SIG-M5 (cell line): ENCODE measurements around the gene IL17A.

Source experiments
- DNase-seq: peaks from one replicate; lab custom pipeline; 2025; lab: John Stamatoyannopoulos, UW

Gene IL17A

GRCh38 chr6:52216932-52217575 lies 30.9 kb downstream of the IL17A start:
- no peak for DNase-seq

DNA sequence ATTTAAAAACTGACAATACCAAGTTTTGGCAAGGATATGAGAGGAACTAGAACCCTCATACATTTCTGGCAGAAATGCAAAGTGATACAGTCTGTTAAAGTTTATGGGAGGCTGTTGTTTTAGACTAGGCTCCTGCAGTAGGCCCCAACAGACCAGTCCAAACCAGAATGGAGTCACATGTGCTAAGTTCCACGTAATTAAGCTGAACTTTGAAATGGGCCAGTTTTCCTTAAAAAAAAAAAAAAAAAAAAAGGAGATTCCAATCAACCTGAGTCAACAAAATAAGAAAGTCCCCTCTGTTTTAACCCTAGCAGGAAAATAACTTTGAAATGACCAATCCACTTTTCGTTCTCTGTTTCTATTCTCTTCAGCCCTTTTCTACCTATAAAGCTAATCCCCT lies 31.6 kb downstream of the IL17A start:
- no peak for DNase-seq

DNA sequence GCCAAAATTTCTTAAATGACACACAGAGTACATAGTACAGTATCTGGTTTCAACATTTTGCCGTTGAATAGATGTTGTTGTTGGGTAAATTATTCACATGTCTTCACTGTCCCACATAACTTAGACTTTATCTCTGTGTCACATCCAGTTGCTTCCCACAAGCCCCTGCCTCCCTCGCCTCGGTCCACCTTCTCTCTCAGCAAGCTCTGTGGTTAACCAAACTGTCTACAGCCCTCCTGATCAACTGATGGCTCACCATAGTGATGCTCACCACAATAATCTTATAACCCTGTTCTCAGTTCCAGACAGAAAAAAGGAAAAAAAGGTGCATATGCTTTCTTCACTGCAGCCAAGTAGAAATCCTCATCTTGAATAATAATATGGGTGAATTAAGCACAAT lies 35.1 kb downstream of the IL17A start:
- no peak for DNase-seq

DNA sequence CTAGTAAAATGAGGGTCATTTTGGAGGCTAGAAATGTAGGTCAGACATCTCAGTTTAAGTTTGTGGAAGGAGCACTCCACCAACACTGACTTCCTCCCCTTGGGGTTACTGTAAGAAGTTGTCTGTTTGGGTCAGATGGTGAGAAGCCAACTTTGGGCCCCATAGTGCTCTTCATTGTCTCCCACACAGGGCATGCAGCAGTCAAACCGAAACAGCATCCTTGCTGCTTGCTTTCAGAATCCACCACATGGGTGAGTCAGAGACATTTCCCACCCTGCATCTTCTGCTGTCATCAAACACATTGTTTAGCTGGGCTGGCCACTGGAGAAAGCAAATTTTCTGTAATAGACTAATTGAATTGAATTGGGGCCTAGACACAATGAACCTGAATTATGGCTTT lies 41.3 kb downstream of the IL17A start:
- no peak for DNase-seq

DNA sequence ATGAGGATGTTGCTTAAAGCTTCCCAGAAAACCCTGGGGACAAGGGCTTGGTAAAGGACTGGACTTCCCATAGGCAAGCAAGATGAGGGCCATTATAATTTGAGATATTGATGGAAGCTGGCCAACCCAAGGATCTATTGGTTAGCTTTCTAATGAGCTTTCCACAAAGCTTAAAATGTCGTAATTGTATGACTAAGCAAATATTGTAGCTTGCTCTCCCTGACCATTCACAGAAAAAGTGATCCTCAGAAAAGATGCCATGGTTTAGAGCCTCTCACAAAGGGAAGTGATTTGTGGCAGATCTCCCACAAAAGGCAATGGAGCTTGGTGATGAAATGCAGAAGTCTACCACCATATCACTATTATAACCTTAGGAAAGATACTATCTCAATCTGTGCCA lies 44.5 kb downstream of the IL17A start:
- no peak for DNase-seq

GRCh38 chr6:52231406-52232127 lies 45.4 kb downstream of the IL17A start:
- DNase-seq = no peak

DNA sequence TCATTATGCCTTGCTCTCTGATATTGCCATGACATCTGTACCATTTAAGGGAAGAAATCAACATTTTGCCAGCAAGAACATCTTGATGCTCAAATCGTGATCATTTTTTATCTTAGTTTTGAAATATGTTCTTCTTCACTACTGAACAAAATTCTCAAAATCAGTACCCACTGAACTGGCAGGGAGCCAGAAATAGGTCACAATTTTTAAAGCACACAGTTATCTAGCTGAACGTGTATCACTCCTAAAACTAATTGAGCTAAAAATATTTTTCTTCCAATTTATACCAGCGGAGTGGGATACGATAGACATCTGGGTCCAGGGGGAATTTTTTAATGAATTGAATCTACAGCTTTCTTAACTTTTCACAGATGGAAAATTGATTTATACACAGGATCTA lies 46.8 kb downstream of the IL17A start:
- no peak for DNase-seq

GRCh38 chr6:52233975-52234823 lies 48.0 kb downstream of the IL17A start:
- no peak for DNase-seq
